ENCODE measurements around the gene IZUMO2.

GRCh38 chr19:50178320-50178719, 15.2 kb upstream of the IZUMO2 start:
- TF ChIP-seq SMC3 (conservative IDR thresholded peaks at IDR 0.05; ENCODE audit: poor library complexity): no peak
- TF ChIP-seq, protein P1, sequence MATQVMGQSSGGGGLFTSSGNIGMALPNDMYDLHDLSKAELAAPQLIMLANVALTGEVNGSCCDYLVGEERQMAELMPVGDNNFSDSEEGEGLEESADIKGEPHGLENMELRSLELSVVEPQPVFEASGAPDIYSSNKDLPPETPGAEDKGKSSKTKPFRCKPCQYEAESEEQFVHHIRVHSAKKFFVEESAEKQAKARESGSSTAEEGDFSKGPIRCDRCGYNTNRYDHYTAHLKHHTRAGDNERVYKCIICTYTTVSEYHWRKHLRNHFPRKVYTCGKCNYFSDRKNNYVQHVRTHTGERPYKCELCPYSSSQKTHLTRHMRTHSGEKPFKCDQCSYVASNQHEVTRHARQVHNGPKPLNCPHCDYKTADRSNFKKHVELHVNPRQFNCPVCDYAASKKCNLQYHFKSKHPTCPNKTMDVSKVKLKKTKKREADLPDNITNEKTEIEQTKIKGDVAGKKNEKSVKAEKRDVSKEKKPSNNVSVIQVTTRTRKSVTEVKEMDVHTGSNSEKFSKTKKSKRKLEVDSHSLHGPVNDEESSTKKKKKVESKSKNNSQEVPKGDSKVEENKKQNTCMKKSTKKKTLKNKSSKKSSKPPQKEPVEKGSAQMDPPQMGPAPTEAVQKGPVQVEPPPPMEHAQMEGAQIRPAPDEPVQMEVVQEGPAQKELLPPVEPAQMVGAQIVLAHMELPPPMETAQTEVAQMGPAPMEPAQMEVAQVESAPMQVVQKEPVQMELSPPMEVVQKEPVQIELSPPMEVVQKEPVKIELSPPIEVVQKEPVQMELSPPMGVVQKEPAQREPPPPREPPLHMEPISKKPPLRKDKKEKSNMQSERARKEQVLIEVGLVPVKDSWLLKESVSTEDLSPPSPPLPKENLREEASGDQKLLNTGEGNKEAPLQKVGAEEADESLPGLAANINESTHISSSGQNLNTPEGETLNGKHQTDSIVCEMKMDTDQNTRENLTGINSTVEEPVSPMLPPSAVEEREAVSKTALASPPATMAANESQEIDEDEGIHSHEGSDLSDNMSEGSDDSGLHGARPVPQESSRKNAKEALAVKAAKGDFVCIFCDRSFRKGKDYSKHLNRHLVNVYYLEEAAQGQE (IDR thresholded peaks at IDR 0.05; ENCODE audit: borderline replicate concordance): no peak
- TF ChIP-seq, protein P2, sequence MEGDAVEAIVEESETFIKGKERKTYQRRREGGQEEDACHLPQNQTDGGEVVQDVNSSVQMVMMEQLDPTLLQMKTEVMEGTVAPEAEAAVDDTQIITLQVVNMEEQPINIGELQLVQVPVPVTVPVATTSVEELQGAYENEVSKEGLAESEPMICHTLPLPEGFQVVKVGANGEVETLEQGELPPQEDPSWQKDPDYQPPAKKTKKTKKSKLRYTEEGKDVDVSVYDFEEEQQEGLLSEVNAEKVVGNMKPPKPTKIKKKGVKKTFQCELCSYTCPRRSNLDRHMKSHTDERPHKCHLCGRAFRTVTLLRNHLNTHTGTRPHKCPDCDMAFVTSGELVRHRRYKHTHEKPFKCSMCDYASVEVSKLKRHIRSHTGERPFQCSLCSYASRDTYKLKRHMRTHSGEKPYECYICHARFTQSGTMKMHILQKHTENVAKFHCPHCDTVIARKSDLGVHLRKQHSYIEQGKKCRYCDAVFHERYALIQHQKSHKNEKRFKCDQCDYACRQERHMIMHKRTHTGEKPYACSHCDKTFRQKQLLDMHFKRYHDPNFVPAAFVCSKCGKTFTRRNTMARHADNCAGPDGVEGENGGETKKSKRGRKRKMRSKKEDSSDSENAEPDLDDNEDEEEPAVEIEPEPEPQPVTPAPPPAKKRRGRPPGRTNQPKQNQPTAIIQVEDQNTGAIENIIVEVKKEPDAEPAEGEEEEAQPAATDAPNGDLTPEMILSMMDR (IDR thresholded peaks at IDR 0.05; ENCODE audit: poor library complexity, severe bottlenecking): no peak
- no peak for TF ChIP-seq EZH2 (IDR thresholded peaks at IDR 0.05; ENCODE audit: borderline replicate concordance, insufficient read depth, low read length, poor library complexity, severe bottlenecking)
- TF ChIP-seq POLR2AphosphoS5 (IDR thresholded peaks at IDR 0.05): no peak

Measured in neural cell (in vitro differentiated cells).